HG02642 (cell line): Measurements from ENCODE around the gene SLC2A11.

Experiments
- ATAC-seq: cut with Tn5 transposase; IDR thresholded peaks from one replicate; pipeline ENCODE4 v1.9.1; 2021; ENCODE audit warnings: mild to moderate bottlenecking; ENCODE audit not compliant: unreplicated experiment, poor library complexity

Gene SLC2A11

GRCh38 chr22:23857606-23858483 is at the start of gene SLC2A11:
Gene SLC2A11 (plus strand): TSS chr22:23857875. CDS start chr22:23858000, 125 bp downstream.
- peak; percentile 94 for ATAC-seq

GRCh38 chr22:23812378-23812777 is 45.3 kb upstream of the SLC2A11 start:
- ATAC-seq, result no peak

- no peak for ATAC-seq
These were observed 42.0 kb upstream of the SLC2A11 start for GRCh38 chr22:23815541-23816155.

GRCh38 chr22:23816156-23816976 is 41.3 kb upstream of the SLC2A11 start:
- ATAC-seq, result no peak

GRCh38 chr22:23817146-23817545 is 40.5 kb upstream of the SLC2A11 start:
- no peak for ATAC-seq

- ATAC-seq, result no peak
These were observed 39.1 kb upstream of the SLC2A11 start for GRCh38 chr22:23818541-23818940.

GRCh38 chr22:23820748-23821211 is 36.9 kb upstream of the SLC2A11 start:
- ATAC-seq, result no peak

GRCh38 chr22:23822101-23822671 is 35.5 kb upstream of the SLC2A11 start:
- ATAC-seq, result no peak

GRCh38 chr22:23823331-23823791 is 34.3 kb upstream of the SLC2A11 start:
- no peak for ATAC-seq

GRCh38 chr22:23824476-23825245 is 33.0 kb upstream of the SLC2A11 start:
- no peak for ATAC-seq

- no peak for ATAC-seq
These were observed 32.3 kb upstream of the SLC2A11 start for GRCh38 chr22:23825246-23825905.

- no peak for ATAC-seq
These were observed 30.9 kb upstream of the SLC2A11 start for GRCh38 chr22:23826510-23827350.

GRCh38 chr22:23827351-23827995 is 30.2 kb upstream of the SLC2A11 start:
- ATAC-seq, result no peak

GRCh38 chr22:23828800-23829680 is 28.6 kb upstream of the SLC2A11 start:
- ATAC-seq, result no peak

- ATAC-seq, result no peak
These were observed 27.8 kb upstream of the SLC2A11 start for GRCh38 chr22:23829845-23830372.

- no peak for ATAC-seq
These were observed 26.4 kb upstream of the SLC2A11 start for GRCh38 chr22:23831261-23831660.
